RWPE2 (cell line): ENCODE results near the gene OCIAD1.

Experiments
- ATAC-seq: fragments of 200-7000 bp; cut with Tn5 transposase; 3 replicates; pipeline ENCODE4 v1.9.1; 2021; ENCODE audit warnings: low read depth
- DNase-seq: peaks from one replicate; pipeline ENCODE4 v3.0.0-alpha.2; 2020; ENCODE audit warnings: low spot score
- H3K27ac ChIP-seq: fragments of 450-650 bp; 2 replicates; pipeline ENCODE4 v1.5.1; 2017; ENCODE audit warnings: mild to moderate bottlenecking; ENCODE audit not compliant: poor library complexity, severe bottlenecking
- H3K27me3 ChIP-seq: fragments of 250-450 bp; sonication (Bioruptor Pico); 2 replicates; pipeline ENCODE4 v1.5.1; 2021; ENCODE audit warnings: mild to moderate bottlenecking, moderate library complexity; ENCODE audit not compliant: insufficient read depth, poor library complexity, severe bottlenecking
- H3K36me3 ChIP-seq: fragments of 250-450 bp; sonication (Bioruptor Pico); 2 replicates; pipeline ENCODE4 v1.5.1; 2020; ENCODE audit warnings: low read depth, mild to moderate bottlenecking, moderate library complexity
- H3K4me1 ChIP-seq: fragments of 250-450 bp; sonication (Bioruptor Pico); 2 replicates; pipeline ENCODE4 v1.5.1; 2021; ENCODE audit warnings: mild to moderate bottlenecking, moderate library complexity; ENCODE audit not compliant: insufficient read depth, poor library complexity, severe bottlenecking
- H3K4me3 ChIP-seq: fragments of 250-450 bp; sonication (Bioruptor Pico); 2 replicates; pipeline ENCODE4 v1.5.1; 2021; ENCODE audit warnings: mild to moderate bottlenecking, moderate library complexity; ENCODE audit not compliant: severe bottlenecking
- H3K9me3 ChIP-seq: fragments of 250-450 bp; sonication (Bioruptor Pico); 2 replicates; pipeline ENCODE4 v1.5.1; 2021; ENCODE audit warnings: mild to moderate bottlenecking, moderate library complexity; ENCODE audit not compliant: severe bottlenecking
- TF ChIP-seq, protein P1 (sequence below): fragments of 450-650 bp; IDR thresholded peaks from one replicate; pipeline ENCODE4 v1.5.1; 2017; ENCODE audit warnings: mild to moderate bottlenecking, moderate library complexity; ENCODE audit not compliant: poor library complexity, severe bottlenecking

Gene OCIAD1, protein sequence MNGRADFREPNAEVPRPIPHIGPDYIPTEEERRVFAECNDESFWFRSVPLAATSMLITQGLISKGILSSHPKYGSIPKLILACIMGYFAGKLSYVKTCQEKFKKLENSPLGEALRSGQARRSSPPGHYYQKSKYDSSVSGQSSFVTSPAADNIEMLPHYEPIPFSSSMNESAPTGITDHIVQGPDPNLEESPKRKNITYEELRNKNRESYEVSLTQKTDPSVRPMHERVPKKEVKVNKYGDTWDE

DNA sequence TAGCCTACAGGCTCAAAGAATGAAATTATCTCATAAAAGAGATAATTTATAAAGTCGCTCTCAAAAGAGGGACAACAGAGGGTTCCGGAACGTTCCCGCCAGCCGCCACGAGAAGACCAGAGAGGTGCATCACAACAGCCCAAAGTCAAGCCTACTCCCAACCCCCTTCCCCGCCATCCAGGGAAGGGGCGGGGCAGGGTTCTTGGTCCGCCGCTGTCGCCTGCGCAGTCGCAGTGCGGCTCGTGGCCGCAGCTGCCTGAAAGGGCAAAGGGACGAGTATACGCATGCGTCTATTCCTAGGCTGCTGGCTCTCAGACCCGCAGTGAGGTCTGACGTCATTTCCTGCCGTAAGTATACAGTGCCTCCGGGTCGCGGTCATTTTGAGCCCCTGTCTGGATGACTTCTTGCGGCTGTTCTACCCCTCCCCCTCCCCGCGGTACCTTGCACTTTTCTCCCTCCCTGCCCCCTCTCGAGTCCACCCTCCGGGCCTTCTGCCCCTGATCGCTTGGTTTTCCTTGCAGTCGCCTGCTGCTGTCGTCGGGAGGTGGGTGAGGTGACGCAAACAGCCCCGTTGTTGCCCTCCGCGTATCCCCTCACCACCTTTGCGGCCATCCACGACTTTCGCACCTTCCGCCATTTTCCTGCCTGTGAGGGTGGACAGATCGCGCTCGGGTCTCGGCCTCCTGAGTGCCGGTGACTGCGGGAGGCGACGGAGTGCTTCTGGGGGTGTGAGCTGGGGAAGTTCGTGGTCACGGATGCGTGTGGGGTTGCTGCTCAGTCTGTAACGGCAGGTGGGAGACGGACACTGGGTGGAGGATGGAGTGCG, at the start of gene OCIAD1:
Gene OCIAD1, plus strand, starts transcription at position 383 of the 826 bp plus-strand sequence. CDS start 1,537 bp downstream, outside the sequence.
- Histone ChIP-seq H3K9me3 (no peaks in the 10 kb centered on the region), H3K4me3 (peak within 1 kb of the TSS; percentile 85), H3K27me3 (no peaks in the 10 kb centered on the region), H3K36me3 (peaks cover 42% of the 10 kb centered on the region), H3K27ac (peak within 1 kb of the TSS; percentile 77), H3K4me1 (peaks cover 9% of the 10 kb centered on the region)
- TF ChIP-seq, protein P1, sequence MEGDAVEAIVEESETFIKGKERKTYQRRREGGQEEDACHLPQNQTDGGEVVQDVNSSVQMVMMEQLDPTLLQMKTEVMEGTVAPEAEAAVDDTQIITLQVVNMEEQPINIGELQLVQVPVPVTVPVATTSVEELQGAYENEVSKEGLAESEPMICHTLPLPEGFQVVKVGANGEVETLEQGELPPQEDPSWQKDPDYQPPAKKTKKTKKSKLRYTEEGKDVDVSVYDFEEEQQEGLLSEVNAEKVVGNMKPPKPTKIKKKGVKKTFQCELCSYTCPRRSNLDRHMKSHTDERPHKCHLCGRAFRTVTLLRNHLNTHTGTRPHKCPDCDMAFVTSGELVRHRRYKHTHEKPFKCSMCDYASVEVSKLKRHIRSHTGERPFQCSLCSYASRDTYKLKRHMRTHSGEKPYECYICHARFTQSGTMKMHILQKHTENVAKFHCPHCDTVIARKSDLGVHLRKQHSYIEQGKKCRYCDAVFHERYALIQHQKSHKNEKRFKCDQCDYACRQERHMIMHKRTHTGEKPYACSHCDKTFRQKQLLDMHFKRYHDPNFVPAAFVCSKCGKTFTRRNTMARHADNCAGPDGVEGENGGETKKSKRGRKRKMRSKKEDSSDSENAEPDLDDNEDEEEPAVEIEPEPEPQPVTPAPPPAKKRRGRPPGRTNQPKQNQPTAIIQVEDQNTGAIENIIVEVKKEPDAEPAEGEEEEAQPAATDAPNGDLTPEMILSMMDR, result no peak
- ATAC-seq (peak; percentile 97), DNase-seq (peak; percentile 98)

DNA sequence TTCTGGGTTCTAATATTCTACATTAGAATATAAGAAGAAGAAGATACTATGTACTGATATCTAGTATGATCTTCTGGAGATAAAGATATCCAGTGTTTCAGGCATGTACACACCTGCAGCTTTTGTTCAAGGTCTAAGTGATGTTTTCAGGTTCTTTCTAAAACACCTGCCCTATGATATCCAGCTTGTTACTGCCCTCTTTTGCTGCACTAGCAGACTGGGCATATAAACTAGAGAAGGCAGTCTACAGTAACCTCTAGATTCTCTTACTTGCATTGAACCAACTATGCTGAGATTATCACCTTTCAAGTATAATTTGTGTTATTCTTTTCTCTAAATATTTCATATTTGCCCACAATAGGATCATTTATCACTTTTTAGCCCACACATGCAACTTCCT, 48.9 kb upstream of the OCIAD1 start:
- Histone ChIP-seq H3K36me3 (no peaks in the 10 kb centered on the region), H3K27ac (no peak overlapping the region), H3K9me3 (no peaks in the 10 kb centered on the region), H3K27me3 (no peaks in the 10 kb centered on the region), H3K4me1 (peaks cover 21% of the 10 kb centered on the region), H3K4me3 (no peak overlapping the region)
- ATAC-seq, result no peak
- TF ChIP-seq, protein P1, result peak; percentile 43
- DNase-seq, result no peak

DNA sequence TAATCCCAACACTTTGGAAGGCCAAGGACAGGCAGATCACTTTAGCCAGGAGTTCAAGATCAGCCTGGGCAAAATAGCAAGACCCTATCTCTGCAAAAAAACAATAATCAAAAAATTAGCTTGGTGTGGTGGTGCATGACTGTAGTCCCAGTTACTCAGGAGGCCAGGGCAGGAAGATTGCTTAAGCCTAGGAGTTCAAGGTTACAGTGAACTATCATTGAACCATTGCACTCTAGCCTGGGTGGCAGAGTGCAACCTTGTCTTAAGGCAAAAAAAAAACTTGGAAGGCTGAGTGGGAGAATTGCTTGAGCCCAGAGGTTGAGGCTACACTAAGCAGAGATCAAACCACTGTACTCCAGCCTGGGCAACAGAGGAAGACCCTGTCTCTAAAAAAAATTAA, 45.6 kb upstream of the OCIAD1 start:
- no peak for DNase-seq
- ATAC-seq, result no peak
- H3K36me3 ChIP-seq, result no peaks in the 10 kb centered on the region
- TF ChIP-seq, protein P1, result no peak
- H3K4me3 ChIP-seq, result no peak overlapping the region
- H3K27me3 ChIP-seq, result no peaks in the 10 kb centered on the region
- no peaks in the 10 kb centered on the region for H3K9me3 ChIP-seq
- H3K27ac ChIP-seq, result no peak overlapping the region
- H3K4me1 ChIP-seq, result peaks cover 11% of the 10 kb centered on the region

DNA sequence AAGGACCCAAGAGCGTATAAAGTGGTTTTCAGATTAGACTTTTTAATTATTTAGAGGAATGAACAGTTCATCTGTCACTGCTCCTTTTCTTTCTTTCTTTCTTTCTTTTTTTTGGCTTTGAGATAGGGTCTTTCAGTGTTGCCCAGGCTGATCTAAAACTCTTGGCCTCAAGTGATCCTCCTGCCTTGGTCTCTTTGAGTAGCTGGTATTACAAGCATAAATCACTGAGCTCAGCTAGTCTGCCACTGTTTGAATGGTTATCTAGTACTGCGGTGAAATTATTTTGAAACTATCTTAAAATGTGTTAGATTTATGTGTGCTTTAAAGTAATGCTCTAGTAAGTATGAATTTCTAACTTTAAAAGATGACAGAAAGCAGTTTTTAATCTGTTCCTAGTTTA, 44.3 kb upstream of the OCIAD1 start:
- TF ChIP-seq, protein P1, result no peak
- H3K9me3 ChIP-seq, result no peaks in the 10 kb centered on the region
- H3K27me3 ChIP-seq, result no peaks in the 10 kb centered on the region
- peaks cover 4% of the 10 kb centered on the region for H3K4me1 ChIP-seq
- DNase-seq (no peak), ATAC-seq (no peak)
- H3K4me3 ChIP-seq, result no peak overlapping the region
- H3K27ac ChIP-seq, result no peak overlapping the region
- no peaks in the 10 kb centered on the region for H3K36me3 ChIP-seq
